DMS 273 (cell line): ENCODE results near the gene COX6B2.
A peak's percentile ranks its signal among the peaks of the same experiment; 100 is the strongest.
"Not testable (repeated sequence)": the region's sequence is repeated elsewhere in the genome, so short reads cannot be mapped to it uniquely, and the experiment has no call there.

Experiments used
- DNase-seq: peaks from one replicate; lab custom pipeline; 2025; ENCODE audit not compliant: unreplicated experiment; lab: John Stamatoyannopoulos, UW

Gene COX6B2

DNA sequence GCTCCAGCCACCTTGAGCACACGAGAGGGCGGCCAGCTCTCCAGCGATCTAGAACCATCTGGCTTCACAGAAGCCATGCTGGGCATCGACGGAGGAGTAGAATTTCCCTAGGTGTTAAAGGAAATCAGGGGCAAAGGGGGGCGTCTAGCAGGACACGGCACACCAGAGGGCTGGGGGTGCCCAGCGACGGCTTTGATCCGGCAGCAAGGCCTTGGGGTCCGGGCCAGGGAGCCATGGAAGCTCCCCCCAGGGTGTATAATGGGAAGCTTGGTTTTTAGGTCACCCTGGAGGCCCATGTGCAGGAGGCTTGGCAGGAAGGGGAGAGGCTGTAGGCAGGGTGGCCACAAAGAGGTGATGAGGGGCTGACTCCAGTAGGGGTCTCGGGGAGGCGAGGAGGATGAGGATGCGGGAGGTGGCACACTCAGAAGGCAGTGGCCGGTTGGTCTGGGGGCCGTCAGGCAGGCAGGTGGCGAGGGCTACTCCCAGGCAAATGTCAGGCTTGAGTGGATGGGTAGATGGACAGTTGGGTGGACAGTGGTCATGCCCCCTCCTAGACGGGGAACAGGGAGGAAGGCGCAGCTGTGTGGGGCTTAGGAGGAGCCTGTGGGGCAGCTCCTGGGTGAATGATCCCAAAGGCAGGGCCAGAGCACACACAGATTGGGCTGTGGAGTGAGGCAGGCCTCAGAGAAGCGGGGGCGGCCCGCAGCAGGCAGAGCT lies 9.3 kb downstream of the COX6B2 start:
- DNase-seq = no peak

DNA sequence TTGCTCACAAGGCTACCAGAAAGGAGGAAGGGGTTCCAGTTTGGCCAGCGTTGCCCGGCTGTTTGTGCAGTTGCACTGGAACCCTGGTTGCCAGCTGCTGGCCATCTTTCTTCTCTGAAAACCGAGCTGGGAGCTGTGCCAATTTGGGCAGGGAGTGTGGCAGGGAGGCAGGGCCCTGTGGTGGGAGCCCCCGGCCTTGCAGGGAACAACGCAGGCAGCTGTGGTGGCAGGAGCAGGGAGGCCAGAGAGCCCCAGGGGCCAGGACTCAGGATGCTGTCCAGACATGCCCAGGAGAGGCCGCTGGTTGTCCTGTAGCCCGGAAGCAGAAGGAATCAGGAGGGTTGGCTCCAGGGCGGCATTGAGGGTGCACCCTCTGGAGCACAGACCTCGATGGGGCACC lies 10.1 kb downstream of the COX6B2 start:
- DNase-seq = peak; percentile 84

DNA sequence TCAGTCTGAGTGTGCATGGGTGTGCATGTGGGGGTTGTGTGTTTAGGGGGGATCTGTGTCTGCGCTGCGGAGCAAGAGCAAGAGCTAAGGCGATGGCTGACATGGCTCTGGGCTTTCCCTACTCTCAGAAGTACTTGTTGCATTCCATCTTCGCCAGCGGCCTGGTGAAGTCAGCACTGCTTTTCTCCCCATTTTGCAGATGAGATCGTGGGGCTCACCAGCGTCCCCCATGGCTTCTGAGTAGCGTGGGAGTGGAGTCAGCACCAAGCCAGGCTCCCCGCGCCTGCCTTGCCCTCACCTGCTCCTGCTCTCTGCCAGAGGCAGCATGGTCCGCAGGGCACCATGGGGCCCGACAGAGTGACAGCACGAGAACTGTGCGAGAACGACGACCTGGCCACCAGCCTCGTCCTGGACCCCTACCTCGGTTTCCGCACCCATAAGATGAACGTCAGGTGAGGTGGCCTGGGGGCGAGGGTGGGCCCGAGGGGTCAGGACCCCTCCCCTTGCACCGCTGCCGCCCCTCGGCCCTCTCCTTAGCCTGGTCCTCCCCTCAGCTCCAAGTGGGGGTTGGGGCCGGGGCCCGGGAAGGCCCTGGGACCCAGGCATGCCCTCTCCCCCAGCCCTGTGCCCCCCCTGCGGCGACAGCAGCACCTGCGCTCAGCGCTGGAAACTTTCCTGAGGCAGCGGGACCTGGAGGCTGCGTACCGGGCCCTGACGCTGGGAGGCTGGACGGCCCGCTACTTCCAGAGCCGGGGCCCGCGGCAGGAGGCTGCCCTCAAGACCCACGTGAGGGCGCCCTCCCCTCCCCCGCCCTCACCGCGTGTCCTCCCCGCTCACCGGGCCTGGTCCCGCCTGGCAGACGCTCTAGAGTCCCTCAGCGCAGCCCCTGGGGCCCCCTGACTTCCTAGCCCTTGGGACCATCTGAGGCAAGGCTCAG lies 12.7 kb downstream of the COX6B2 start:
- DNase-seq = no peak

DNA sequence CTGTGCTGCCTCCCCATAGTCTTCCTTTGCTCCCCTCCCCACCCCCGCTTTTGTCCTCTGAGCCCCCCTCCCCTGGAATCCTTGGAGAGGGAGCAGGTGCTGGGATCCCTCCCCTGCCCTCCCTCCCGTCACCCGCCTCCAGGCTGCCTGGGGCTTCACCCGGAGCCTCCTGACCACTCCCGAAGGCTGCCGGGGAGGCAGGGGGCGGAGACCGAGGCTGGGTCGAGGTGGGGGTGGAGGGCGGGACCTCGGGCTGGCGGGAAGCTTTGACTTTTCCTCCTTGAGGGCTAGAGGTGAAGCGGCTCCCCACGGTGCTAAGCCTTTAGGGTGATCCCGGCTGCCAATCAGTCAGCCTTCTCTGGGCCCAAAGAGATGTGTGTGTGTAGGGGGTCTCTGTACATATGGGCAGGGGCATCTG lies 13.3 kb downstream of the COX6B2 start:
- peak; percentile 90 for DNase-seq

DNA sequence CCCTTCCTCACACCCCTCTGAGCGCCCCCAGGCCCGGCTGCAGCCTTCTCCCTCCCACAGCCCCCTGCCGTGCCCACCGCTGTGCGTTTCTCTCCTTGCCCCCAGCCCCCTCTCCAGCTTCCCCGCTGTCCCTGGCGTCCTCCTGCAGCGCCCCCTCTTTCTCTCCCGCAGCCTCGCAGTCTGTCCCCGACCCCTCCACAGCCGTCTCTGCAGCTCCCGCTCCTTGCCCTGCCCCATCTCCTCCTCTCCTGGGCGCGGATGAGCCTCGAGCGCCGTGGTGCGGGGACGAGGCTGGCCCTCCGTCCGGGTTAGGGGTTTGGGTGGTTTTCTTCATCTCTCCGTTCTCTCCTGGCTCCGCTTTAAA lies 13.8 kb downstream of the COX6B2 start:
- peak; percentile 76 for DNase-seq

DNA sequence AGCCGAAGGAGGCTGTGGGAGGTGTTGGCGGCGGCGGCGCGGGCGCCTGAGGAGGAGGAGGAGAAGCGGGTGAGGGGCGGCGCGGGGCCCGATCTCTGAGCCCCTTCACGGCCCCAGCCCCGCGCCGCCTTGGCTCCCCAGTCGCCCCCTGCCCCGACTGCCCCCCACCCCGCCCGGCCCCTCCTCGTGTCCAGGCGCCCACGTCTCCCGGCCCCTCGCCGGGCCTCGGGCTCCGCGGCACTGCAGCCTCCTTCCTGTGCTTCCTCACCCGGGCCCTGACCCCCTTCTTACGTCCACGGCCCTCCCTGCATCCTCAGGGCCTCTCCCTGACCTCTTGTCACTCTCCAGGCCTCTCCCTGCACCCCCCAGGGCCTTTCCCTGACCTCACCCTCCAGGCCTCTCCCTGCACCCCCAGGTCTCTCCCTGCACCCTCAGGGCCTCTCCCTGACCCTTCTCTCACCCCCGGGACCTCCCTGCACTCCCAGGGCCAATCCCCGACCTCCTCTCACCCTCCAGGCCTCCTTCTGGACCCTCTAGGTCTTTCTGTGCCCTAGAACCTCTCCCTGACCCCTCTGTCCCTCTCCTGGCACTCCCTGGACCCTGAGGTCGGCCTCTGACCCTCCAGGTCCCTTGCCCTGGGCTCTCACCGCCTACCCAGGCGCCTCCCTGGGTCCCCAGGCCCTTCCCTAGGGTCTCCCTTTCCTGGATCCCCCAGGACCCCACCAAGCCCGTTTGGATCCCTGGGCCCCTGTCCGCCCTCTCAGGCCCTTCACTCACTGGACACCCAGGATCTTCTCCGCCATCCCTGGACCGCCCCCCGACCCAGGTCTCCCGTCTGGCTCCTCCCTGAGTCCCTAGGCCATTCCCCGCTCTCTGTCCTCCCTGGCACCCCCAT lies 14.4 kb downstream of the COX6B2 start:
- no peak for DNase-seq

DNA sequence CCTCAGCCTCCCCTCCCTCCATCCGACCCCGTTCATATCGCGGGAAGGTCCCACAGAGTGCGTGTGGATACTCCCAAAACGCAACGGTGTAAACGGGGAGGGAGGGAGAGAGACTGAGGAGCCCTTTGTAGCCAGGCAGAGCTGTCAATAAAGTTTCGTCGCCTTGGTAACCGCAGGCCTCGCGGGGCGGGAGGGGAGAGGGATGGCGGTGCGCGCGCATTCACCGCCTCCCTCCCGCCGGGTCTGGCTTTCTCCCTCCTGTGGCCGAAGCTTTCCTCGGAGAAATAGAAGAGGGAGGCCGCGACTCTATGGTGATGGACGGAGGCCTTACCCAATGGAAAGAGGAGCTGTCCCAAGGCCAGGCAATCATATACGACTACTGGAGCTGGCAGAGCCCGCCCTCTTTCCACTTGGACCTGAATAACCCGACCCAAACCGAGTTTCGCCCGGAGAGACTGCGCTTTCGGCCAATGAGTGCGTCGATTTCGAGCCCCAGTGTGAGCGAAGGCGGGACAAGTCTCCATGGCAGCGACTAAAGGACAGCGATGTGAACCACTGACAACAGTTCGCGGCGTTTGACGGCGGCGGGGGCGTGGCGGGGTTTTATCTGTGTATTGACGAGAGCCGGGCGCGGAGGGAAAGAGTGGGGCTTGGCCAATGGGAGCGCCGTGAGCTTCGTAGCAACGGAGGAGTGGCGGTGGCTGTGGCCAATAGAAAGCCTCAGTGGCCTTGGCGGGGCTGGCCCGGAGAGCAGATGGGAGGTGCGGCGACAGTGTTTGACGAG lies 15.2 kb downstream of the COX6B2 start, which contains the start of gene KMT5C:
TSS of gene KMT5C (plus strand) at position 772 of the 784 bp plus-strand sequence. CDS start 2,061 bp downstream, outside the sequence.
- peak; percentile 100 for DNase-seq

DNA sequence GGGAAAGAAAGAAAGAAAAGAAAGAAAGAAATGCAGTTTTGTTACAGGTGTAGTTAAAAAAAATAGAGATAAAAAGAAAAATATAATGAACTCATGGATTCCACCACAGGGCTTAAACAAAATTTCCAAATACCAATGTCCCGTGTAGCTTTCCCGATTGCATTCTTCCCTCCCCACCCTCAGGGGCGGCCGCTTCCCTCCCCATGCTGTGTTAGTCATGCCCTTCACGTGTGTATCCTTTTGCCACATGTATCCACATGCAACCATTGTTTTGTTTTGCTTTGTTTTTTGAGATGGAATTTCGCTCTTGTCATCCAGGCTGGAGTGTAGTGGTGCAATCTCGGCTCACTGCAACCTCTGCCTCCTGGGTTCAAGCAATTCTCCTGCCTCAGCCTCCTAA lies 18.4 kb downstream of the COX6B2 start:
- DNase-seq = no peak

DNA sequence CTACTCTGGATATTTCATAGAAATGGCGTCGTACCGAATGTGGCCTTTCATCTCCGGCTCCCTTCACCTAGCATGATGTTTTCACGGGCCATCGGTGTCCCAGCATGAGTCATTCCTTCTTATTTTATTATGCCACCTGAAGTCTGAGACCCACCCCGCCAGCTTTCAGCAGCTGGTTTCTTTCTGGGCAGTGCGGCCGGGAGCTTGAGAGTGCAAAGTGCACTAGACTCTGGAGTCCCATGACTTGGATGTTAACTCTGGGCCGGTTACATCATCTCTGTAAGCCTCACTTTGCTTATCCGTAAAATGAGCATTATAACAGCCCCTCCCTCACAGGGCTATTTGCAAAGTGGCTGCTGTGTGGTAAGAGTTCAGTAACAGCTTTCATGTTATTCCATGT lies 20.6 kb downstream of the COX6B2 start:
- no peak for DNase-seq

DNA sequence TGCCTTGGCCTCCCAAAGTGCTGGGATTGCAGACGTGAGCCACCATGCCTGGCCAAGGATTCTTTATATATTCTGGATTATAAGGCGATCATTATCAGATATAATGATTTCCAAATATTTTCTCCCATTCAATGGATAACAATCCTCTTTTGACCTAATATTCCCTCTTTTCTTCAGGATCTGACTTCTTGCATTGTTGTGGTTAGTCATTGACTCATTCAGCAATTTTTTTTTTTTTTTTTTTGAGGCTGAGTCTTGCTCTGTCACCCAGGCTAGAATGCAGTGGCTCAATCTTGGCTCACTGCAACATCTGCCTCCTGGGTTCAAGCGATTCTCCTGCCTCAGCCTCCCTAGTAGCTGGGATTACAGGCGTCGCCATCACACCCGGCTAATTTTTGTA lies 24.7 kb downstream of the COX6B2 start:
- DNase-seq = not testable (repeated sequence)

DNA sequence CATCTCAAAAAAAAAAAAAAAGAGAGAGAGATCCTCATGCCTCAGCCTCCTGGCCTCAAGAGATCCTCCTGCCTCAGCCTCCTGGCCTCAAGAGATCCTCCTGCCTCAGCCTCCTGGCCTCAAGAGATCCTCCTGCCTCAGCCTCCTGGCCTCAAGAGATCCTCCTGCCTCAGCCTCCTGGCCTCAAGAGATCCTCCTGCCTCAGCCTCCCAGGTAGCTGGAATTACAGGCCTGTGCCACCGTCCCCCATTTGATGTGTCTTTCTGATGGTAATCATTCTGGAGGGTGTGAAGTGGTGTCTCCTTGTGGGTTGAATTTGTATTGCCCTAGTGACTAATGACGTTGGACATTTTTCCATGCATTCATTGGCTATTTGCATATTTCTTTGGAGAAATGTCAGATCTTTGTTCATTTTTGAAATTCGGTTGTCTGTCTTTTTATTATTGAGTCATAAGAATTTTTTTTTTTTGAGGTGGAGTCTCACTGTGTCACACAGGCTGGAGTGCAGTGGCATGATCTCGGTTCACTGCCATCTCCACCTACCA lies 25.7 kb downstream of the COX6B2 start:
- peak; percentile 79 for DNase-seq

DNA sequence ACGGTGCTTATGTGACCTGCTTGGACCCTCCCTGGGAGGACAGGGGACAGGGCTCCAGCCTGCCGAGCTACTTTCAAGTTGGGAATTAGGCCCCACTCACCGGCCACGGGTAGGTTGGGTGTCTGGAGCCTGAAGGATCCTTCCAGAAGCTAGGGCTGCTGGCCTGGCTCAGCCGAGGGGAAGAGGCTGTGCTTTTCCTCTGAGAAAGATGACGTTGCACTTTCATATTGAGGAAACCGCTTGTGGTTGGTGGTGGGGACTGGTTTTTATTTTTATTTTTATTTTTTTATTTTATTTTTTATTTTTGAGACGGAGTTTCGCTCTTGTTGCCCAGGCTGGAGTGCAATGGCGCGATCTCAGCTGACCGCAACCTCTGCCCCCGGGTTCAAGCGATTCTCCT lies 29.3 kb downstream of the COX6B2 start, which contains the start of gene TMEM150B:
TSS of gene TMEM150B (minus strand) at position 170 of the 400 bp plus-strand sequence. CDS start 4,305 bp downstream, outside the sequence.
- DNase-seq = no peak

DNA sequence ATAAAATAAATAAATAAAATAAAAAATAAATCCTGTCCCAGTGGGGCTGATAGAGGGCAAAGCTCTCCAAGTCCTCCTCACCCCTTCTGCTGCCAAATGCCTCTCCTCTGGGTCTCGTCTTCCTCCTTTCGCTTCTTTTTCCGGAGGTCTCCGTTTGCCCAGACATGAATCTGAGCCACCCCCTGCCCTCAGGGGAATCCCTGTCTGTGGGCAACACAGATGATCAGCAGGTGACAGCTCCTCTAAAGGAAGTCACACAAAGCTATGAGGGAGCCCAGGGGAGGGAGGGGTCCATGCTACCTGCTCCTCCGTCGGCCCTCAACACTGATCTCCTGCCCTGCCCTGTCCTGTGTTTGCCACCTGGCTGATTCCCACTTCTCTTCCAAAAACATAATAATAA lies 29.9 kb downstream of the COX6B2 start:
- no peak for DNase-seq

DNA sequence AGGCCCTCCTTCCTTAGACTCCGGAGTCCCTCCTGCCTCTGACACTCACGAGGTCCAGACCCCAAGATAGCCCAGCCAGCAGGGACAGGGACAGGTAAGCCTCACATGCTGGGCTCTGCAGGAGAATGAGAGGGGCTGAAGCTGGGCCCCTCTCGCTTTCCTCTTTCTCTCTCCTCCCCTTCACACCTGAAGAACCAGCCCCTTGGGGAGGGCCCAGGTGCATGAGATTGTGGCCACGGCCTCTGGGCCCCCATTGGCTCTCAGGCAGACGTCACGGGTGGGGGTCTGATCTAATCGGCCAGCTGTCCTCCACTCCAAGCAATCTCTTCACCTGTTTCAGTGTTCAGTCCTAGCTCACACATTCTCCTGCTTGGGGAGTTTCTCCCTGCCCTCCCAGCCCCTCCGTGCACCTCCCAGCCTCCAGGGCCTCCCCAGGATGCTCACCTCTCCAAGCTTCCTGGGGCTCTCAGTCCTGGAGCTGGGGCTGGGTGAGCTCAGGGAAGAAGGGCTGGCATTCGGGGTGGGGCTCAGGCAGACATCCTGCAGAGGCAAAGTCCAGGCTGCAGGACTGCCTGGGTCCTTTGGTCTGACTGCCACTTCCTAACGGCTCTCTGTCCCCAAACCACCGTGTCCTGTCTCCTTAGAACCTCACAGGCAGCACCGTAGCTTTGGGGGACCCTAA lies 32.2 kb downstream of the COX6B2 start:
- DNase-seq = no peak

DNA sequence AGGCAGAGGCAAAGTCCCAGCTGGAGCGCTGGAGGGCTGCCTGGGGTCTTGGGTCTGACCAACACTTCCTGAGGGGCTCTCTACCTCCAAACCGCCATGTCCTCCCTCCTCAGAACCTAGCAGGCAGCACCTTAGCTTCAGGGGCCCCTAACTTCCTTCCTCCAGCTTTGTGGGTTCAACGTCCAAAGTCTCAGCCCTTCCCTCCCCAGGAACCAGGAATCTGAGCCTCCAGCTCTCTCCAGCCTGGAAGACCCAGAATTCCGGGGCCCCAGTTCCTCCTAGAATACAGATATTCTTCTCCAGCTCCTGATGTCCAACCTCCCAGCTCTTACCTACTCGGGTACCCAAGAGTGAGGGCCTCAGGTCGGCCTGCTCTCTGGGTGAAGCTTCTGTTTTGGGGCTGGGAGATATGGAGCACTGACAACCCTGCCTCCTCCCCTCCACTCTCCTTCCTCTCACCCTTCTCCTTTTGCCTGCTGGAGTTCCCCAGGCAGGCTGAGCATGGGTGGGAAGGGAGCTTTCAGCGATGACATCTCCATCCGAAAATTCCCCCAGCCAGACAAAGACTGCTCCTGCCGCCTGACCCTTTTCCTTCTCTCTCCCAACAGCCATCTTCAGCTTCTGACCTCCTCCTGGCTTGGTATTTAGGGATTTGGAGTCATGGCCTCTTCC lies 32.9 kb downstream of the COX6B2 start:
- no peak for DNase-seq

DNA sequence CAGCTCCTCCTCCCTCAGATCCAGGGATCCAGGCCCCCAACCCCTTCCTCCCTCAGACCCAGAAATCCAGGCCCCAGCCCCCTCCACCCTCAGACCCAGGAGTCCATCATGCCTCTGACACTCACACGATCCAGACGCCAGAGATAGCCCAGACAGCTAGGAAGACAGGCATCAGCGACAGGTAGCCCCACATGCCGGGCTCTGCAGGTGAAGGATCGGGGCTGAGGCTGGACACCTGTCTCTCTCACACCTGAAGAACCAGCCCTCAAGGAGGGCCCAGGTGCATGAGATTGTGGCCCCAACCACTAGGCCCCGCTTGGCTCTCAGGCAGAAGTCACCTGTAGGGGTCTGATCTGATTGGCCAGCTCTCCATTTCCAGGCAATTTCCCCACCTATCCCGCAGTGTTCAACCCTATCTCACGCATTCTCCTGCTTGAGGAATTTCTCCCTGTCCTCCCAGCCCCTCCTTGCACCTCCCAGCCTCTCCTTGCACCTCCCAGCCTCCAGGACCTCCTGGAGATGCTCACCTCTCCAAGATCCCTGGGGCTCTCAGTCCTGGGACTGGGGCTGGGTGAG lies 33.6 kb downstream of the COX6B2 start:
- DNase-seq = no peak

DNA sequence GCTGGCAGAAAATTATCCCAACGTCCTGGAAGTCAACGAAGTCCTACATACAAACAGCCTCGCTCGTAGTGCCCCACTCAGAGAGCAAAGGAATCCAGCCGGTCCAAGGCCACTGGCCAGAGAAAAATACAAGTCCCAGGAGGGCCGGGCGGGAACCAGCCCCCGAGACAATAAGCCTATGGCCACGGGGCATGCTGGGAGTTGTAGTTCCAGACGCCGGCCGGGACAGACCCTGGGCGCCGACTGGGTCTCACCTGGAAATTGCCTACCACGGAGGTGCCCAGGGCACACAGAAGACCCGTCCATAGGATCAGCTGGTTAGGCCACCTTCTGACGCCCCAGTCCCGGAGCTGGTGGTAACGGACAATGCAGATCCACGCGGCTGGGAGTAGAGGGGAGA lies 34.7 kb downstream of the COX6B2 start:
- DNase-seq = peak; percentile 77

DNA sequence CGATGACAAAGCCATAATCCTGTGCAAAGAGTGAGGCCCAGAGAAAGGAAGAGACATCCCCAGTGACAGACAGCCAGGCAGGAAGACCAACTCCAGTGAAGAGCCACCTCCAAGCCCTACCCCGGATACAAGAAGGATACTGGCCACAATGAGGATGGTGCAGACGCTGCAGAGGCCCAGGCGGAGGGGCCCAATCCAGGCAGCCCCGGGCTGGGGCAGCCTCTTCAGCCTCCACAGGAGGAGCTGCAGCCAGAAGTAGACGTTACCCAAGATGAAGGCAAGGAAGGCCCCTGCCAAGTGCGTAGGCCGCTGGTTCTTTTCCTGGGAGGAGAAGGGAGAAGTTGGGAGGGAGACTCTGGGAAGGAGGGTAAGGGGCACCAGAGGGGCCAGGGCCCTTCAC lies 37.9 kb downstream of the COX6B2 start:
- no peak for DNase-seq
